Measurements from ENCODE around the gene MYO16.

The MYO16 gene

DNA sequence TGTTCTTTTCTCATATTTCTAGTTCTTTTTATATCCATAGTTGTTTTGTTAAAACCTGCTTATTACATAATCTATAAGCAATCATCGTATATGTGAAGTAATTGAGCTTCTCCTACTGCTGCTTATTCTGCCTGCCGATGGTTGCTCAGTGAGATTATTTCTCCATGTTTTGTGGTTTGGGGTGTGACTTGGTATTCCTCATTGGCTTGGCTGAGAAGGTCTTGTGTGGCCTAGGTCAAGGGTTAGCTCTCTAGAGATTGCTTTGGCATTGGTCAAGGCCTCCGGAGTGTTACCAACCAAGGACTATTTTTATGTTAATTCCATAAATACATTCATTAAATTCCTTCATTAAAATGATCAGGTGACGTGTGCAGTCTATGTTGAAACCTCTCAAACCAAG is 302.8 kb downstream of the MYO16 start:
- no peak for DNase-seq (ENCODE audit: low read depth in 2 of 2)

DNA sequence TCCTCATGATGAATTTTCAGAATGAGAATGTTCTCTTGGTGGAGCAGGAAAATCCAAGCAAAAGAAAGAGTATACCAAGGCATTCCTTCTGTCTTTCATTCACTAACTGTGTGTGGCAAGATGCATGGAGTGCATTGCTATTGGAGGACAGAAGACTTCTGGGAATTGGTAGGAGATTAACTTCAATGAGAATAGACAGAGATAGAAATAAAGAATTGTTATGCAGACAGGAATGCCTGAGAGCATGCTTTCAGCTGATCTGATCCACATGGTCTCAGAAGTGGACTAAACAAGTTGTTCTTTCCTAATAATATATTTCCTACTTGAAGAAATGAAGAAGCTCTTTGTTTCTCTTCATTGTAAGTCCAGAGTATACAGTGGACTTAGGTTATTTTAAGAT is 303.6 kb downstream of the MYO16 start:
- no peak for DNase-seq (ENCODE audit: low read depth in 2 of 2)

DNA sequence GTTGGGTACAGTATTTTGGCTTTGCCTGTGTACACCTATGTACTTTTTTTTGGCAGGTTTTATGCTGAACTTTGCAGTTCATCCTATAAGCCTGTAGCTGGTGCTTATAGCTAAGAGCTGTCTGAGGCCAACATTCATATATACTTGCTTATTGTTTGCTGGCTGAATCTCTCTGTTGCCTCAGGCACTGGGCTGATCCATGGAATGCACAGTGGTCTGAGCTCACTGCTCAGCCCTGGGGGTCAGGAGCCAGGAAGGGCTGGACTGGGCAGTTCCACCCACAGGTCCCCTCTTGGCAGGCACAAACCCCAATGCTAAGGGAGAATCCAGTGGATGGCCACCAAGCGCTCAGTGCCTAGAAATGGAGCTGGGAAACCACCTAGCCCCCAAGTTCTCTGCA is 308.7 kb downstream of the MYO16 start:
- no peak for DNase-seq (ENCODE audit: low read depth in 2 of 2)

DNA sequence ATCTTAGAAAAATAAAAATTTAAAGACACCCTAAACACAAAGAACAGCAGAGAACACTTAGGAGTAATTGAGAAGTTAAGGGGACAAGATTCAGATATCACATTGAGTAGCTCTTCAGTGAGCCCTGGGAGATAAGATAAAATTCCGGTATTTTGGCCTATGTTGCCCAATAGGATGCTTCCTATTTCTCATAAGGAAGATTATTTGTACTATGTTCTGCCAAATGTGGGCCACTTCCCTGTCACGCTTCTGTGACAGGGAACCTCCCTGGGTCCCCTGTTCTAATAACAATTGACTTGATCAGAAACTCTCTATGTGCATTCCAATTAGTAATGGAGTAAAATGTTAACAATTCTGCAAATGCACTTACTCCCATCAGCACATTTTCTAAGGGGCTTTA is 310.7 kb downstream of the MYO16 start:
- DNase-seq (ENCODE audit: low read depth in 2 of 2): no peak

DNA sequence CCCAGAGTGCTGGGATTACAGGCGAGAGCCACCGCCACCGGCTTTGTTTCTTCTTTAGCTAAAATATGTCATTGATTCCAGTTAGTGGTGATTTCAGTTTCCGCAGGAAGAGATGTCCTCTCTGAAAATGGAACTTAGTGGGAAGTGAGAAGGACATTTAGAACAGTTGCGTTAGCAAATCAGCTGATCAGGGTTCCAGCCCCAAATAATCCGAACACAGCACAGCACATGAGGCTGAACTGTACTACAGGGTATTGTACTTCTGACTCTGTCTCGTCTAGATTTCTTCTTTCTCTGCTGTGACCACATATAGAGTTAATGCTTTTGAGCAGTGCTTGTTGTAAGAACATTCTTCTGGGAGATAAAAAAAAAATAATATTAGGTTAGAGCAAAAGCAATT is 314.4 kb downstream of the MYO16 start:
- DNase-seq (ENCODE audit: low read depth in 2 of 2): no peak

- DNase-seq (ENCODE audit: low read depth in 2 of 2): no peak
Measured at GRCh38 chr13:108944760-108945159, 315.3 kb downstream of the MYO16 start.

DNA sequence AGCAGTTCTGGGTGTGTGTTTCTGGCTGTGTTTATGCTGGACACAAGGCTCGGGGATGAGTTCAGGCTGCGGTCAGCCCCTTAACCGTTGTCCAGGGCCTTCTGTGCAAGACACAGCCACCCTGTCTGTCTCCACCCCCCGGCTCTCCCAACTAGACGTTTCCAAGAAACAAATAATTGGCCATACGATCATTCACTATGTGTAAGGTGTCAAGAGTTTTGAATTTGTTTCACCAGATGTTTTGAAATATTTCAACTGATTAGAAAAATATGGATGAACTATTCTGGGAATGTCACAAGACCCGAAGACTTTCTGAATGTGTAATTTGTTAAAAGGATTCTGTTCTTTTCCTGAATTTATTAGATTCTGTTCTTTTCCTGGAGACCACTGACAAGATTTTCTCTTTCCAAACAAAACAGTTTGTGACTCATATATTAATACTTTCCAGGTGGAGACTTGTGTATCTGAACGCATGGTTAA is 318.2 kb downstream of the MYO16 start:
- no peak for DNase-seq (ENCODE audit: low read depth in 2 of 2)

DNA sequence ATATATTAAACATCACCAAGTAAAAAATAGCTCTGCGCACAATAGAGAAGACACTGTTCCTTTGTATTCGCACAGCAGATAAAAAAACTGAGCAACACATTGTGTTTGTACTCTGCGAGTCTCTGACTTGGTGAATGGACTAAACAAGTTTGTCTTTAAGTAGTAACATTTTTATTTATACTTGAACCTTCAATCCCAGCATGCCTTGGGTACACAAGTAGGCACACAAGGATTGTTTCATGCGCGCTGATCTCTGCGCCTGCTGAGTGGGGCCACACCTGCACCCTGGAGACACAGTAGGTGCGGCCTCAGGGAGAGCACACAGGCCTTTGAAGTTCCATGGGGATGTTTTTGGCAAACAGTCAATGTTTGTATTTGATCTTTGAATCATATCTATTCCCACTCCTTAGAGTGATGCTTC is 318.9 kb downstream of the MYO16 start:
- DNase-seq (ENCODE audit: low read depth in 2 of 2): no peak

DNA sequence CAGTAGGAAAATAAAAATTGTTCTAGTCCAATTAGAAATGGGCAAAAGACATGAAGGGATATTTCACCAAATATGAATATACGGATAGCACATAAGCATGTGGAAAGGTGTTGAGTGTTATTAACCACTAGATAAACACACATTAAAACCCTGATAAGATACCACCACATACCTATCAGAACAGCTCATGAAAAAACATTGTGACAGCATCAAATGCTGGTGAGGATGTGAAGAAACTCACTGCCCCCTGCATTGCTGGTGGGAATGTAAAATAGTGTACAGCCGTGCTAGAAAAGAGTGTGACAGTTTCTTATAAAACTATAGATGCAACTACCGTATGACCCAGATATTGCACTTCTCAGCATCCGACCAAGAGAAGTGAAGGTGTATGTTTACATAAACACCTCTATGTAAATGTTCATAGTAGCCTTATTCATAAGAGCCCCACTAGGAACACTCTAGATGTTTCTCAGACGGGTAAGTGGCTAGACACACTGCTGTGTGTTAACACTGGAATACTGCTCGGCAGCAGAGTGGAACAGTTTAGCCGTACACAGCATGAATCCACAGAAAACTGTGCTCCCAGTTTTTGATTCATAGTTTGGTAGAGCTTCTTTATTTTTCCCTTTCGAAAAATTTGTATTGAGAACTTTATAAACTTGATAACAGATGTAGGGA is 321.1 kb downstream of the MYO16 start:
- DNase-seq (ENCODE audit: low read depth in 2 of 2): no peak

- no peak for DNase-seq (ENCODE audit: low read depth in 2 of 2)
Measured at GRCh38 chr13:108955741-108956140, 326.3 kb downstream of the MYO16 start.

- DNase-seq (ENCODE audit: low read depth in 2 of 2): no peak
Measured at GRCh38 chr13:108957369-108958012, 328.1 kb downstream of the MYO16 start.

- DNase-seq (ENCODE audit: low read depth in 2 of 2): no peak
Measured at GRCh38 chr13:108958013-108958376, 328.6 kb downstream of the MYO16 start.

GRCh38 chr13:108959234-108959633 is 329.8 kb downstream of the MYO16 start:
- no peak for DNase-seq (ENCODE audit: low read depth in 2 of 2)

GRCh38 chr13:108960006-108960405 is 330.6 kb downstream of the MYO16 start:
- DNase-seq (ENCODE audit: low read depth in 2 of 2): no peak

DNA sequence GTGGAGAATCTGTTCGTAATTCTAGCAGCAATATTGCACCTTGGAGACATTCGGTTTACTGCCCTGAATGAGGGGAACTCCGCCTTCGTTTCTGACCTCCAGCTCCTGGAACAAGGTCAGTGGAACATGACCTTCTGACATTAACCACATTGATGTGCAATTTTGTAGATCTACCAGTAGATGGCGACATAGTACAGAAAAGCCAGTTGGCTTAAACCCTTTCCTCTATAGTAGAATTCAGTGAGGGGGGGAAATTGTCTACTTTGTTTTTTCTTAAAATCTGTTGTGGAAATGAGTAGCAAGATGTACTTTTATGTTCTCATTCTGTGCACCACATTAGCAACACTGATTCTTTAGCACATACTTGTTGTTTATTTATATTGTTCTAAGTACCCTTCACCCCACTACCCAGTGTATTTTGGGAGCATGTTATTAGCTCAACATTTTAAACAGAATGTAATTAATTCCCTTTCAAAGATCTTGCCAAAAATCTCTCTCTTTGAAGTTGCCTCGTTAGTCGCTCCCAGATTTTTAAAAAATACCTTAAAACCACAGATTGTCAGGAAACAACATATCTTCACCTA is 332.2 kb downstream of the MYO16 start:
- no peak for DNase-seq (ENCODE audit: low read depth in 2 of 2)

DNA sequence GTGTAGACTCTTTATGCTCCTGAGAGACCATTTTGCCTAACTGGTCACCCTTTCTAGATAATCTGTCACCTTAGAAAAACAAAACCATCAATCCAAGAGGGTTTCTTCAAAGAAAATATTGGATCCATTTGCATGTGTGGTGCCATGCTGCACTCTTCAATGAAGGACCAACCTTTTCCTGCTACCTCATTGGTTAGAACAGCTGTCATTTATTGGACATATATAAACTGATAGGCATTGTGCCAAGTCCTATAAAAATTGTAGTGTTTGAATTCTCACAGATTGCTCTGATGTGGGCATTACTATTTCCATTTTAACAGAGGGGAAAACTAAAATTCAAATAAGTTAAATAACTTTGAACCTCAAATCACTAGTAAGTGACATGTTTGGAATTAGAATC is 333.2 kb downstream of the MYO16 start:
- no peak for DNase-seq (ENCODE audit: low read depth in 2 of 2)

- DNase-seq (ENCODE audit: low read depth in 2 of 2): no peak
Measured at GRCh38 chr13:108963276-108963810, 333.9 kb downstream of the MYO16 start.

DNA sequence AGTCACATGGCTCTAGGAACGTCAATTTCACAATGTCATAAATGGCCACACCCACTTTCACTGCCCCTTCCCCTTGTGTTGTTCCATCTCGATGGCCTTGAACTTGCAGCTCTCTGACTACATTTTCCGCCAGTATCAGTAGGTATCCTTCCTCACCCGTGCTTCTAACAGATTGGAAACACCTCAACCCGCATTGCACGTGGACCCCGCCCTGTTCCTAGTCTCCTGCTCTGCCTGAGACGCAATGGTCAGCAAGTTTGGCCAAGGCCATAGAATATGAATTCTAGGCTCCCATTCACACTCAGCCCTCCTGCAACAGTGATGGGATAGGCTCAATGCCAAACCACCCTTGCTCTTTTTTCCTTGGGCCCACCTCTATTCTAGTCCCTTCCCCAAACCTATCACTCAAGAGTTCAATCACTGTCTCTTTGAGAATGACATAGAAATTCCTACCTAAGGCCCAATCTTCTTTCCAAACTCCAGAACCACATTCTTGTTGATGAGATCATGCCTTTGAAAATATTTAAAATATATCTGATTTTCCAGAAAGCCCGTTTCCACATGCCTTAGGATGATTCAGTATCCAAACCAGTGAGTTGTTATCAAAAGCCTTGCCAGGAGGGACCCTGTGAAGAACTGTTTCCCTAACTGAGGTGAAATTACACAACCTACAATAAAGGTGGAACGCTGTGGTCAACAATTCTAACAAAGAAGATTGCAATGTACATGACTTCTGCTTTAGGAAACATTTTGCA is 334.6 kb downstream of the MYO16 start:
- no peak for DNase-seq (ENCODE audit: low read depth in 2 of 2)

GRCh38 chr13:108964606-108965005 is 335.2 kb downstream of the MYO16 start:
- DNase-seq (ENCODE audit: low read depth in 2 of 2): no peak

DNA sequence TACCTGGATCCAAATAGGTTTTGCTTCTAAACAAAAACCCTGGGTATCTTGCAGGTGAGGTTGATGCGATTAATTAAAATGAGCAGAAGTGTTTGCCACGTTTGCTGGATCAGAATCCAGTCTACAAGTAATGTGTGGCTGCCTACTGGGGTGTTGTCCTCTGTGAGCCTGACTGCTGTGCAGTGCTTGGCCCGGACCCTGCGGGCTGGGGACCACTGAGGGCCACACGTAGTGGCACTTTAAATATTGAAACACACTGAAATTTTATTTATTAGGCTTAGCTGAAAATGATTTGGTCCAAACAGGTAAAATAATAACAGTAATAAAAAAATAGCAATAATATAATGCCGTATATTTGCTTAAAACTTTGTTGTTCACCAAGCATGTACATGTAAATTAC is 338.0 kb downstream of the MYO16 start:
- DNase-seq (ENCODE audit: low read depth in 2 of 2): no peak

DNA sequence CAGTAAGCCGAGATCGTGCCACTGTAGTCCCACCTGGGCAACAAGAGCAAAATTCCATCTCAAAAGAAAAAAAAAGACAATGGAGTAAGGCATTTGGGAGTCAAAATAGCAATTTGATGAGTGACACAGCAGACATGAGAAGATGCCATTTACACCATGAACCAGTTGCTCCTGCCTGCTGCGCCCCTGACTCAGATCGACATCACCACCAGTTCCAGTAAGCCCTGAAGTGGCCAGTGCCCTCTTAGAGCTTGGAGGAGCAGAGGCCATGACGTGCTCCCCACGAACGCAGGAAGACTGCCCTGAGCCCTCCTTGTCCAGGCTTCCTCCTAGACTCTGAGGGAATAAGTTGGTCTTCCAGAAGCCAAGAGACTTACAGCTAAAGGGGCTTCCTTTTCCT is 339.2 kb downstream of the MYO16 start:
- no peak for DNase-seq (ENCODE audit: low read depth in 2 of 2)

- no peak for DNase-seq (ENCODE audit: low read depth in 2 of 2)
Measured at GRCh38 chr13:108974686-108975085, 345.3 kb downstream of the MYO16 start.

Data from stimulated activated CD8-positive, alpha-beta memory T cell treated with anti-CD3 and anti-CD28 coated beads, Interleukin-2, amount 100 ng/mL, for 1 hour (primary cell).